Effector memory CD8-positive, alpha-beta T cell (primary cell): ENCODE data around the gene PRKCB.
A peak's percentile ranks its signal among the peaks of the same experiment; 100 is the strongest.
"Not testable (repeated sequence)": the region's sequence is repeated elsewhere in the genome, so short reads cannot be mapped to it uniquely, and the experiment has no call there.

ENCODE experiments used
- ATAC-seq: fragments of 150-1000 bp; cut with Tn5 transposase; replicated peaks from 2 replicates; pipeline ENCODE4 v1.10.0; 2021; ENCODE audit warnings: mild to moderate bottlenecking, moderate library complexity
- DNase-seq, 3 experiments: peaks; one replicate each; pipeline ENCODE4 v3.0.0; 2021
- H3K27ac Mint-ChIP-seq, 2 donors: one replicate each; pipeline ENCODE4 v1.8.0; 2022; ENCODE audit warnings: mild to moderate bottlenecking in 2 of 2, mixed read lengths in 2 of 2, moderate library complexity in 2 of 2
- H3K27me3 Mint-ChIP-seq, 2 donors: one replicate each; pipeline ENCODE4 v1.8.0; 2022; ENCODE audit warnings: mixed read lengths in 2 of 2
- H3K36me3 Mint-ChIP-seq: one replicate; pipeline ENCODE4 v1.8.0; 2022; ENCODE audit warnings: mild to moderate bottlenecking, moderate library complexity, mixed read lengths; ENCODE audit not compliant: insufficient read depth
- H3K4me1 Mint-ChIP-seq, 2 donors: one replicate each; pipeline ENCODE4 v1.8.0; 2022; ENCODE audit warnings: low read depth in 2 of 2, mixed read lengths in 2 of 2
- H3K4me3 Mint-ChIP-seq, 2 donors: one replicate each; pipeline ENCODE4 v1.8.0; 2022; ENCODE audit warnings: mild to moderate bottlenecking in 2 of 2, mixed read lengths in 2 of 2, moderate library complexity in 2 of 2
- H3K9me3 Mint-ChIP-seq, 2 donors: one replicate each; pipeline ENCODE4 v1.8.0; 2022; ENCODE audit warnings: mixed read lengths in 2 of 2

PRKCB gene

DNA sequence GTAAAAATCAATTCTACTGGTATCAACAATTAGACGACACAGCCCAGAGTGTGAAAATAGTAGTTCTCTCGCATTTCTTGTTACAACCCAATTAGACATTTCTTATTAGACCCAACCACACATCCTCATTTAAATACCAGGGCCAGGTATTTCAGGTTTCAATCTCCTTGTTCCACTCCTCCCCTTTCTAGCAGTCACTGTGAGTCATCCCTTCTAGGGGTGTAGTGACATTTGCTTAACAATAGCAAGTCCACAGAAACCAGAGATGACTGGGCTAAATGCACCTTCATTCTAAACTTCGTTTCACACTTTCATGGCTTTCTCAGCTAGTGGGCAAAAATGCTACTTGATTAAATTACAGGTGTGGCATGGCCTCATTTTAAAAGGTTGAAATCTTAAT, 303.5 kb downstream of the PRKCB start:
- no peak for ATAC-seq
- Mint-ChIP-seq H3K36me3 (peaks cover 28% of the 10 kb centered on the region), H3K27ac (no peak overlapping the region)

DNA sequence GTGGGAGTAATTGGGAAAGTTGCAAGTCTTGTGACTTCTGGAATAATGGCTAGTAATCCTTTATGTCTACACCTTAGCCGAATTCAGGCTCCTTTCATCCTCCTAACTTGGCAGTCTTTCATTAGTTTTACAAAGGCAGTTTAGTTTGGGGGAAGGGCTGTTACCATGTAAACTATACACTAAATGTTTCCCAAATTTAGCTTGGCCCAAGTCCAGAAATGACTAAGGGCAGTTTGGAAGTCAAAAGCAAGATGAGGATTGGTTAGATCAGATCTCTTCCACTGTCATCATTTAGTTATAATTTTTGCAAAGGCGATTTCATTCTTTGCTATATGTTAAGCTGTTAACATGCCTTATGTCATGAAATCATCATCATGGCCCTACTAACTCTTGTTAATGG, 304.9 kb downstream of the PRKCB start:
- ATAC-seq (no peak), DNase-seq (no peak)
- H3K9me3 Mint-ChIP-seq: no peaks in the 10 kb centered on the region
- no peak overlapping the region for H3K4me3 Mint-ChIP-seq
- peaks cover 7 to 43% of the 10 kb centered on the region in 2 donors for H3K4me1 Mint-ChIP-seq
- peaks cover 20% of the 10 kb centered on the region for H3K36me3 Mint-ChIP-seq
- peak overlapping the region in 1 of 2 donors; percentile 79 for H3K27ac Mint-ChIP-seq
- no peaks in the 10 kb centered on the region for H3K27me3 Mint-ChIP-seq

More for the DNA sequence above, 303.5 kb downstream of the PRKCB start:
- Mint-ChIP-seq H3K9me3 (no peaks in the 10 kb centered on the region), H3K27me3 (no peaks in the 10 kb centered on the region), H3K4me3 (no peak overlapping the region), H3K4me1 (peaks cover 2 to 30% of the 10 kb centered on the region in 2 donors)
- no peak for DNase-seq

DNA sequence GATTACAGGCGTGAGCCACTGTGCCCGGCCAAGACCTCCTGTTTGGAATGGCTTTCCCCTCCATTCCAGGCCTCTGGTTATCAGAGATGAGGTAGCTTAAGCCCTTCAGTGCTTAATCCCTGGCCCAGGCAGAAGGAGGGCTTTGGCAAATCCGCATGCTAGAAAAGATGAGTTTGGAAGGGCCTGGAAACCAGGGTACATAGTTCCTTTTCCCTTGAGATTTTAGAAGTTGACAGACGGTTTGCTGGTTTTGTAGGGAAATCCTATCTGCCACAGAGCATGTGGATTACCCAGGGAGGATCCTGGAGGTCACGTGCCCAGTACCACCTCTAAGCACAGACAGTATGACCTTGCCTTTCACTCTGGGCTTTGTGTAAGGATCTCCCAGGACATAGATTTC, 305.7 kb downstream of the PRKCB start:
- peaks cover 7 to 45% of the 10 kb centered on the region in 2 donors for H3K4me1 Mint-ChIP-seq
- H3K27me3 Mint-ChIP-seq: no peaks in the 10 kb centered on the region
- no peak for ATAC-seq
- H3K36me3 Mint-ChIP-seq: peaks cover 13% of the 10 kb centered on the region
- no peaks in the 10 kb centered on the region for H3K9me3 Mint-ChIP-seq
- DNase-seq: no peak
- H3K27ac Mint-ChIP-seq: peak overlapping the region in 1 of 2 donors; percentile 79
- no peak overlapping the region for H3K4me3 Mint-ChIP-seq

DNA sequence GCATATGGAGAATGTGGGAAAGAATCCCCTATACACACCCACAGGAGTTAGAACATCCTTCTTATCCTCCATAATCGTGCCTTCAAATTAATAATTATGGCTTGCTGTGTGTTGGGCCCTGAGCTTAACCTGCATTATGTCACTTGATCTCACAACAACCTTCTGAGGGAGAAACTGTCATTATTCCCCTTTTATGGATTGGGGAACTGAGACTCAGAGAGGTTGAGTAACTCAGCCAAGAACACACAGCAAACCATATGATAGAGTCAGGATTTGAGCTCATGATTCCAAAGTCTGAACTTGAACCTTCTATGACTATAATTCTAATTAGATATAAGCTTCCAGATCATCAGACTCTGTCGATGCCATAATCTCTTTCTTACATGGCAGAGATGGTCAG, 306.1 kb downstream of the PRKCB start:
- Mint-ChIP-seq H3K27ac (peak overlapping the region in 1 of 2 donors; percentile 35), H3K9me3 (no peaks in the 10 kb centered on the region), H3K4me1 (peaks cover 7 to 45% of the 10 kb centered on the region in 2 donors), H3K36me3 (peaks cover 13% of the 10 kb centered on the region), H3K4me3 (no peak overlapping the region), H3K27me3 (no peaks in the 10 kb centered on the region)
- ATAC-seq (no peak), DNase-seq (no peak)

DNA sequence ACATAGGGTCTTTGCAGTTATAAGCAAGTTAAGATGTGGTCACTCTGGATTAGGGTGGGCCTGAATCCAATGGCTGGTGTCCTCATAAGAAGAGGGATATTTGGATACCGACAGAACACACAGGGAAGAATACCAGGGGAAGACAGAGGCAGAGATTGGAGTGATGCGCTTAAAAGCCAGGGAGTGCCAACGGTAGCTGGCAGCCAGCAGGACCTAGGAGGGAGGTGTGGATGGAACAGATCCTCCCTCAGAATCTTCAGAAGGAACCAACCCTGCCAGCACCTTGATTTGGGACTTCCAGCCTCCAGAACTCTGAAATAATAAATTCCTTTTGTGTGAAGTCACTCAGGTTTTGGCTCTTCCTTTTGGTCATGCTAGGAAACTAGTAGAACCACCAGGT, 310.1 kb downstream of the PRKCB start:
- H3K27me3 Mint-ChIP-seq: no peaks in the 10 kb centered on the region
- DNase-seq (no peak), ATAC-seq (no peak)
- H3K4me3 Mint-ChIP-seq: no peak overlapping the region
- H3K4me1 Mint-ChIP-seq: peaks cover 12 to 43% of the 10 kb centered on the region in 2 donors
- no peaks in the 10 kb centered on the region for H3K9me3 Mint-ChIP-seq
- peaks cover 9% of the 10 kb centered on the region for H3K36me3 Mint-ChIP-seq
- H3K27ac Mint-ChIP-seq: no peak overlapping the region

DNA sequence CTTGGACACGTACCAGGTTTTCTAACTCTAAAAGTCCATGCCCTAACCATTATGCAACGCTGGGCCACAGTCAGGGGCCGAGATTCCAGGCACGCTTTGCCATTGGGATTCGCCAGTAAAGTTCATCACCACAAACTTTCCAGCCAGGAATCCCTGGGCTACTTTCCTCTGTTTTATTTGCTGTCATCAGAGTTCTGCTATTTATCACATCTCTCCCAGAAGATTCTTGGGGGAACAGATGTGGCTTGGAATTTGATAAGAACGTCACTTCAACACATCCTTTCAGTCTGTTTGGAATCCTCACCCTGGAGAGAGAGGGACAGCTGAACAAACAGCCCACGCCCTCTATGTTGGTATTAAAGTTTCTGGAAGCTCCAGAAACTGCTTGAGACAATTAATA, 310.7 kb downstream of the PRKCB start:
- H3K27ac Mint-ChIP-seq: no peak overlapping the region
- no peaks in the 10 kb centered on the region for H3K27me3 Mint-ChIP-seq
- peaks cover 16 to 48% of the 10 kb centered on the region in 2 donors for H3K4me1 Mint-ChIP-seq
- no peak for ATAC-seq
- H3K36me3 Mint-ChIP-seq: peaks cover 9% of the 10 kb centered on the region
- no peaks in the 10 kb centered on the region for H3K9me3 Mint-ChIP-seq
- no peak overlapping the region for H3K4me3 Mint-ChIP-seq
- no peak for DNase-seq

DNA sequence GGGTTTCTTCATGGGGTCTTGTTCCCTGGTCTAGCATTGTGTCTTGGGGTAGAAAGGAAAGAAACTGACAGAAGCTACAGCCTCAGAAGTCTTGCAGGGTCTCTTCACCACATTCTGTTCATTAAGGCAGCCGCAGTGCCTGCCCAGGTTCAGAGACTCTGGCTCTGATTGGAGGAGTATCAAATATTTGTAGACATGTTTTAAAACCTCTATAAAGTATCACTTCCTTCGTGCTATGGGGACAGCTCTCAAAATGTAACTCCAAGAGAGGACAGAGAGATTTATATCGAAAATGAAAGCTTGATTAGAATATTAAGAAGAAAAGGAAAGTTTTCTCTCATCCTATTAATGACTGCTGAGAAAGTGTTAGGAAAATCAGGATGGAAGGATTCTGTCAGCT, 313.3 kb downstream of the PRKCB start:
- Mint-ChIP-seq H3K36me3 (peaks cover 9% of the 10 kb centered on the region), H3K27ac (peak overlapping the region; percentile 50 to 87), H3K9me3 (no peaks in the 10 kb centered on the region), H3K27me3 (no peaks in the 10 kb centered on the region), H3K4me1 (peaks cover 17 to 47% of the 10 kb centered on the region in 2 donors), H3K4me3 (no peak overlapping the region)
- ATAC-seq: no peak
- no peak for DNase-seq

DNA sequence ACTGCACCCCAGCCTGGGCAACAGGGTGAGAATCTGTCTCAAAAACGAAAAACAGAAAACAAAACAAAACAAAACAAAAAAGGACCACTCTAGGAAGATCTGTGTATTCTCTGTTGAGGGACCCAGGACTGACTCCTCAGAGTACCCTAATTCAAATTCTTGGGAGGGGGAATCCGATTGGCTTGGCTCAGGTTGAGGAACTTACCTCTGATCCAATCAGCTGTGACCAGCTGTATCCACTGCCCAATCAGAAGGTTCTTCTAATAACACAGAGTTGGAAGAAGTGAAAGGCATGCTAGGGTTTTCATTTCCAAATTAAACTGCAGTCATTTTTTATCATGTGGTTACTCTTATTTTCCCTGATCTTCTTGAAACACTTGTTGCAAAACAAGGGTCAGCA, 314.5 kb downstream of the PRKCB start:
- Mint-ChIP-seq H3K4me3 (no peak overlapping the region), H3K9me3 (no peaks in the 10 kb centered on the region), H3K27ac (peak overlapping the region; percentile 39 to 64), H3K36me3 (peaks cover 18% of the 10 kb centered on the region), H3K4me1 (peaks cover 13 to 44% of the 10 kb centered on the region in 2 donors), H3K27me3 (no peaks in the 10 kb centered on the region)
- DNase-seq (no peak), ATAC-seq (no peak)

DNA sequence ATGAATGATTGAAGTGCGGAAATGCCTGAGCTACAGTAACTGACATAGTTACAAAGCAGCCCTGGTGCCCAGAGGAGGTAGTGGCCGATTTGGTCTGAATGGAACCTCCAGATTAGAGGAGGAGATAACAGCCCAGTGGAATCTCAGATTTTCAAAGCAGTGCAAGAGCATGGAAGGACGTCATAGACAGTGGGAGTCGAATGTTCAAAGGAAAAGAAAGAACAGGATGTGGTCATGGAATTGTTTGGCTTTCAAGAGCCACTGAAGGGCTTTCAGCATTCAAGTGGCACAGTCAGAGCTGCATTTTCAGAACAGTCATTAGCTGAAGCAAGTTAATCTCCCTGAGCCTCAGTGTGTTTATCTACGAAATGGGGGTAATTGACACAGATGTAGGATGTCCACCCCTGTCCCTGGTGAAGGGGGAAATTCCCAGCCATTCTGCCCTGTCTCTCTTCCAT, 315.7 kb downstream of the PRKCB start:
- H3K36me3 Mint-ChIP-seq: peaks cover 26% of the 10 kb centered on the region
- peaks cover 15 to 41% of the 10 kb centered on the region in 2 donors for H3K4me1 Mint-ChIP-seq
- no peak overlapping the region for H3K4me3 Mint-ChIP-seq

DNA sequence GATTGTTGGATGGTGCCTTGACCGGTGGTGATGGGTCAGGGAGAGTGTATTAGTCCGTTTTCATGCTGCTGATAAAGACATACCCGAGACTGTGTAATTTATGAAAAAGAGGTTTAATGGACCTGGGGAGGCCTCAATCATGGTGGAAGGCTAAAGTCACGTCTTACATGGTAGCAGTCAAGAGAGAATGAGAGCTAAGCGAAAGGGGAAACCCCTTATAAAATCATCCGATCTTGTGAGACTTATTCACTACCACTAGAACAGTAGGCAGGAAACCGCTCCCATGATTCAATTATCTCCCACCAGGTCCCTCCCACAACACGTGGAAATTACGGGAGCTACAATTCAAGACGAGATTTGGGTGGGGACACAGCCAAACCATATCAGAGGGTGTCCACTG, 316.3 kb downstream of the PRKCB start:
- H3K4me3 Mint-ChIP-seq, H3K9me3 Mint-ChIP-seq, ATAC-seq, H3K27me3 Mint-ChIP-seq, DNase-seq: not testable (repeated sequence)
- H3K36me3 Mint-ChIP-seq: peaks cover 28% of the 10 kb centered on the region
- peak overlapping the region; percentile 25 to 39 for H3K27ac Mint-ChIP-seq
- peaks cover 15 to 41% of the 10 kb centered on the region in 2 donors for H3K4me1 Mint-ChIP-seq

More for the DNA sequence above, 315.7 kb downstream of the PRKCB start:
- no peaks in the 10 kb centered on the region for H3K27me3 Mint-ChIP-seq
- peak; percentile 37 for ATAC-seq
- no peak for DNase-seq
- H3K27ac Mint-ChIP-seq: peak overlapping the region; percentile 25 to 39
- H3K9me3 Mint-ChIP-seq: no peaks in the 10 kb centered on the region

DNA sequence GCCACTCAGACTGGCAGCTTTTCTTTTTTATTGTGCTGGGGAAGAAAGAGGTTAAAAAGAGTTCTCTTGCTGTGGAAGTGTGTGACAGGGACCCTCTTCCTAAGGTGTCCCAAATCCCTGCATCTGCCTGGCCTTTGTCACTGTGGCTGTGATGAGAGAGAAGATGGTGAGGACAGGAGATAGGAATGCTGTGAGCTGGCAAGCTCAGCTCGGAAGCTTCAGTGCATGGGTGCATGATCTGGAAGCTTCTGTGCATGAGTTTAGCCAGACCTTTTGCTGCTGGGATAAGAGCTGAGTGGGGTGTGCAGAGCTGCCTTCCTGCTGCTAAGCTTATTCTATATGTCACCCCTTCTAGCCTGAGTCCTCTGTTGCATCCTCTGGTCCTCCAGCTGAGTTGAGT, 317.0 kb downstream of the PRKCB start:
- Mint-ChIP-seq H3K9me3 (no peaks in the 10 kb centered on the region), H3K4me3 (no peak overlapping the region), H3K4me1 (peaks cover 15 to 40% of the 10 kb centered on the region in 2 donors), H3K36me3 (peaks cover 31% of the 10 kb centered on the region), H3K27ac (peak overlapping the region in 1 of 2 donors; percentile 25), H3K27me3 (no peaks in the 10 kb centered on the region)
- ATAC-seq (no peak), DNase-seq (no peak)

DNA sequence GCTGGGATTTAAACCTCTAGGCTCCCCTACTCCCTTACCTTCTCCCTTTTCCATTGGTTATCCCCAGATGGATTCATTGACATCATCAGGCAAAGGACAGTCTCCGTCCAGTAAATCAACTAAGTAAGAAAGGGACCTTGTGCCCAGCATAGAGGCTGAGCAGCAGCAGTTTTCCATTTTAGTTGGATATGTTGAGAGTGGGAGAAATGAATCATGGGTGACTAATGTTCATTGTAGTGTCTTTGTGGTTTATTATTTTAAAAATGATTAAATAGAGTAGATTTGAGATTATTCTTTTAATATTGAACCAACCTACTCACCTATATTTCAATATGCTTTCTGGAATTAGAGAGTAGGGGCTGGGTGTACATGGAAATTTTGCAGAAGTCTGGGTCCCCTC, 321.0 kb downstream of the PRKCB start:
- H3K4me1 Mint-ChIP-seq: peaks cover 5 to 35% of the 10 kb centered on the region in 2 donors
- no peak for DNase-seq
- H3K4me3 Mint-ChIP-seq: no peak overlapping the region
- no peak for ATAC-seq
- H3K27ac Mint-ChIP-seq: no peak overlapping the region
- no peaks in the 10 kb centered on the region for H3K27me3 Mint-ChIP-seq
- no peaks in the 10 kb centered on the region for H3K9me3 Mint-ChIP-seq
- peaks cover 35% of the 10 kb centered on the region for H3K36me3 Mint-ChIP-seq

DNA sequence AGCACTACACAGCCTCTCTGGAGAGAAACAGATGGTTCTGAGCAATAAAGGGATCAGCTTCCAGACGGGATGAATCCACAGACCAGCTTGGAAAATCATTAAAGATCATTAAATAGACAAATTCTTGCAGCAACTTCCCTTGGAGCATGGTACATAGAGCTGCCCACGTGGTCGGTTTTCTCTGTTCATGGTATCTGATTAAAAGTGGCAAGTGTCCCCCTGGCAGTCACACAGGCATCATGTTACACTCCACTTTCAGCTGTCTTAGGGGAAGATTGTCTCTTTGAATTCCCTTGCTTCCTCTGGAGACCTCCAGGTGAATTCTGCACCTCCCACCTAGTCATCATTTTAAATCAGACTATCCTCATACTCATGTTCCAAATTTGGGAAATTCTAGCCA, 328.2 kb downstream of the PRKCB start:
- no peak overlapping the region for H3K27ac Mint-ChIP-seq

DNA sequence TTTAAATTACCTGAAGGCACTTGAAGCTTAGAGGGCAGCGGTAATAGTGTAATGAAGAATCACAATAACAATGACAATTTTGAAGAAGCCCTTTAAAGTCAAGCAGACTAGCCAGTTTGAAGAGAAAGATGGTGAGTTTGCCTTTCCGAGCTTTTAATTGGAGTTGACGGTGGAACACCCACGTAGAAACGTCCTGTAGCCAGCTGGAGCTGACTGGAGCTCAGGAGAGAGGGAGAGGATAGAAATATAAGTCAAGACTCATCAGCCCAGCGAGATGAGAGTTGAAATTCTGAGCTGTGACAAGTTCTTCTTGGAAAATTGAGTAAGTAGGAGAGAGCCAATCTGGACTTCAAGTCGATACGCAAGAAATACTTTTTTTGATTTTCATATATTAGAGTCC, 328.6 kb downstream of the PRKCB start:
- H3K4me3 Mint-ChIP-seq: no peak overlapping the region
- peaks cover 0 to 17% of the 10 kb centered on the region in 2 donors for H3K4me1 Mint-ChIP-seq
- ATAC-seq (no peak), DNase-seq (no peak)
- no peaks in the 10 kb centered on the region for H3K9me3 Mint-ChIP-seq
- no peaks in the 10 kb centered on the region for H3K27me3 Mint-ChIP-seq
- peaks cover 27% of the 10 kb centered on the region for H3K36me3 Mint-ChIP-seq
- no peak overlapping the region for H3K27ac Mint-ChIP-seq

More for the DNA sequence above, 328.2 kb downstream of the PRKCB start:
- no peaks in the 10 kb centered on the region for H3K9me3 Mint-ChIP-seq
- H3K4me1 Mint-ChIP-seq: peaks cover 0 to 19% of the 10 kb centered on the region in 2 donors
- H3K36me3 Mint-ChIP-seq: peaks cover 25% of the 10 kb centered on the region
- H3K27me3 Mint-ChIP-seq: no peaks in the 10 kb centered on the region
- ATAC-seq: no peak
- DNase-seq: no peak
- H3K4me3 Mint-ChIP-seq: no peak overlapping the region

DNA sequence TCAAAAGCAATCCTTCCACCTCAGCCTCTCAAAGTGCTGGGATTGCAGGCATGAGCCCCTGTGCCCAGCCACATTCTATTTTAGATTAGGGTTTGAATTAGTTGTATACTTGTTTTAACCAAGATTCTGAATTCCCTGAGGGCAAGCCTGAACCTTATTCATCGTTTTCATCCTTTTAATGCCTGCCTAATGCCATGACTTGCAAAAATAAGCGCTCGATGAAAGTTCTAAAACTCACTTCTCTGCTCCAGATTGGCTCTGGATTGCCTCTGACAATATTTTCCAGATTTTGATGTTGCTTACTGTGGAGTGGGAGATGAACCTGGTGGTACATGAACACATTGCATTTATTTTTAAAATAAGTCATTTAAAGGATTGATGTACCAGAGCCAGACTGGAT, 329.5 kb downstream of the PRKCB start:
- no peak overlapping the region for H3K27ac Mint-ChIP-seq
- peaks cover 0 to 18% of the 10 kb centered on the region in 2 donors for H3K4me1 Mint-ChIP-seq
- peaks cover 27% of the 10 kb centered on the region for H3K36me3 Mint-ChIP-seq
- no peaks in the 10 kb centered on the region for H3K27me3 Mint-ChIP-seq
- DNase-seq: no peak
- ATAC-seq: no peak
- no peak overlapping the region for H3K4me3 Mint-ChIP-seq
- no peaks in the 10 kb centered on the region for H3K9me3 Mint-ChIP-seq
